ENCODE results near the gene RGS9.

RGS9 gene

GRCh38 chr17:65099475-65099874, 37.7 kb upstream of the RGS9 start:
- Histone ChIP-seq H3K27ac (ENCODE audit: low read length) (no peak overlapping the region), H3K36me3 (replicated peaks; ENCODE audit: insufficient read depth, low read length) (no peaks in the 10 kb centered on the region), H3F3A (ENCODE audit: insufficient read depth, low read length) (peaks cover 8% of the 10 kb centered on the region), H3K4me2 (ENCODE audit: low read depth, low read length) (no peak overlapping the region), H3K79me2 (ENCODE audit: low read length) (no peaks in the 10 kb centered on the region), H3K9me3 (replicated peaks; ENCODE audit: insufficient read depth, low read length) (no peaks in the 10 kb centered on the region), H3K27me3 (replicated peaks; ENCODE audit: insufficient read depth, low read length) (no peaks in the 10 kb centered on the region), H4K20me1 (ENCODE audit: insufficient read depth, low read length) (no peaks in the 10 kb centered on the region), H3K9me2 (replicated peaks; ENCODE audit: insufficient read depth, low read length) (no peaks in the 10 kb centered on the region), H3K4me1 (ENCODE audit: low read length) (no peaks in the 10 kb centered on the region), H2AFZ (ENCODE audit: low read length) (no peak overlapping the region), H3K9ac (ENCODE audit: low read length) (no peak overlapping the region), H3K4me3 (ENCODE audit: low read length) (peak overlapping the region; percentile 67; the same call in 1 of the 2 replicates)
- TF ChIP-seq EZH2phosphoT487 (IDR thresholded peaks at IDR 0.05; ENCODE audit: low read length) (no peak), EZH2 (optimal IDR thresholded peaks at IDR 0.05; ENCODE audit: low read depth, low read length) (no peak)
- TF ChIP-seq, protein P1, sequence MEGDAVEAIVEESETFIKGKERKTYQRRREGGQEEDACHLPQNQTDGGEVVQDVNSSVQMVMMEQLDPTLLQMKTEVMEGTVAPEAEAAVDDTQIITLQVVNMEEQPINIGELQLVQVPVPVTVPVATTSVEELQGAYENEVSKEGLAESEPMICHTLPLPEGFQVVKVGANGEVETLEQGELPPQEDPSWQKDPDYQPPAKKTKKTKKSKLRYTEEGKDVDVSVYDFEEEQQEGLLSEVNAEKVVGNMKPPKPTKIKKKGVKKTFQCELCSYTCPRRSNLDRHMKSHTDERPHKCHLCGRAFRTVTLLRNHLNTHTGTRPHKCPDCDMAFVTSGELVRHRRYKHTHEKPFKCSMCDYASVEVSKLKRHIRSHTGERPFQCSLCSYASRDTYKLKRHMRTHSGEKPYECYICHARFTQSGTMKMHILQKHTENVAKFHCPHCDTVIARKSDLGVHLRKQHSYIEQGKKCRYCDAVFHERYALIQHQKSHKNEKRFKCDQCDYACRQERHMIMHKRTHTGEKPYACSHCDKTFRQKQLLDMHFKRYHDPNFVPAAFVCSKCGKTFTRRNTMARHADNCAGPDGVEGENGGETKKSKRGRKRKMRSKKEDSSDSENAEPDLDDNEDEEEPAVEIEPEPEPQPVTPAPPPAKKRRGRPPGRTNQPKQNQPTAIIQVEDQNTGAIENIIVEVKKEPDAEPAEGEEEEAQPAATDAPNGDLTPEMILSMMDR (IDR thresholded peaks at IDR 0.05; ENCODE audit: low read length) = no peak
- no peak for DNase-seq

- H2AFZ ChIP-seq (ENCODE audit: low read length) = peak overlapping the region; percentile 92
- peak overlapping the region; percentile 83 for H3K27ac ChIP-seq (ENCODE audit: low read length)
- H3K4me2 ChIP-seq (ENCODE audit: low read depth, low read length) = peak overlapping the region; percentile 95
- peak overlapping the region; percentile 67 for H3K4me3 ChIP-seq (ENCODE audit: low read length)
- H4K20me1 ChIP-seq (ENCODE audit: insufficient read depth, low read length) = no peaks in the 10 kb centered on the region
- no peaks in the 10 kb centered on the region for H3K9me3 ChIP-seq (replicated peaks; ENCODE audit: insufficient read depth, low read length)
- peak; percentile 50 for DNase-seq
- H3K4me1 ChIP-seq (ENCODE audit: low read length) = no peaks in the 10 kb centered on the region
- no peak for TF ChIP-seq EZH2 (optimal IDR thresholded peaks at IDR 0.05; ENCODE audit: low read depth, low read length)
- TF ChIP-seq EZH2phosphoT487 (IDR thresholded peaks at IDR 0.05; ENCODE audit: low read length) = no peak
- TF ChIP-seq, protein P1 (IDR thresholded peaks at IDR 0.05; ENCODE audit: low read length) = no peak
- no peaks in the 10 kb centered on the region for H3K79me2 ChIP-seq (ENCODE audit: low read length)
- no peaks in the 10 kb centered on the region for H3K27me3 ChIP-seq (replicated peaks; ENCODE audit: insufficient read depth, low read length)
- peaks cover 8% of the 10 kb centered on the region for H3F3A ChIP-seq (ENCODE audit: insufficient read depth, low read length)
- H3K9ac ChIP-seq (ENCODE audit: low read length) = peak overlapping the region; percentile 66
- no peaks in the 10 kb centered on the region for H3K36me3 ChIP-seq (replicated peaks; ENCODE audit: insufficient read depth, low read length)
- no peaks in the 10 kb centered on the region for H3K9me2 ChIP-seq (replicated peaks; ENCODE audit: insufficient read depth, low read length)
These were observed 37.2 kb upstream of the RGS9 start for GRCh38 chr17:65099941-65100315.

GRCh38 chr17:65100316-65101140, 36.6 kb upstream of the RGS9 start:
- Histone ChIP-seq H3K36me3 (replicated peaks; ENCODE audit: insufficient read depth, low read length) (no peaks in the 10 kb centered on the region), H3K79me2 (ENCODE audit: low read length) (no peaks in the 10 kb centered on the region), H3K4me3 (ENCODE audit: low read length) (peak overlapping the region; percentile 67), H3K4me2 (ENCODE audit: low read depth, low read length) (peak overlapping the region; percentile 95), H3K9me2 (replicated peaks; ENCODE audit: insufficient read depth, low read length) (no peaks in the 10 kb centered on the region), H4K20me1 (ENCODE audit: insufficient read depth, low read length) (no peaks in the 10 kb centered on the region), H3K9ac (ENCODE audit: low read length) (peak overlapping the region; percentile 66), H3K27ac (ENCODE audit: low read length) (peak overlapping the region; percentile 83), H3K4me1 (ENCODE audit: low read length) (no peaks in the 10 kb centered on the region), H3K9me3 (replicated peaks; ENCODE audit: insufficient read depth, low read length) (no peaks in the 10 kb centered on the region), H2AFZ (ENCODE audit: low read length) (peak overlapping the region; percentile 92), H3K27me3 (replicated peaks; ENCODE audit: insufficient read depth, low read length) (no peaks in the 10 kb centered on the region), H3F3A (ENCODE audit: insufficient read depth, low read length) (peaks cover 8% of the 10 kb centered on the region)
- peak; percentile 86 for DNase-seq
- TF ChIP-seq EZH2phosphoT487 (IDR thresholded peaks at IDR 0.05; ENCODE audit: low read length) = no peak
- TF ChIP-seq, protein P1 (IDR thresholded peaks at IDR 0.05; ENCODE audit: low read length) = peak; percentile 89

Measured in MM.1S (cell line).